ENCODE measurements around the gene TMEM217. TPM values are rescaled to one million over a fixed set of nuclear protein-coding genes. Genes with fewer than 3 reads are reported as not detected.

The TMEM217 gene
- total RNA-seq, 1 donor from 2014 or later: 1.8 TPM

GRCh38 chr6:37207903-37208456, 50.0 kb downstream of the TMEM217 start:
- no peaks in the 10 kb centered on the region for H3K36me3 ChIP-seq
- peak; percentile 81 for TF ChIP-seq CTCF (IDR thresholded peaks at IDR 0.05)
- H3K4me1 ChIP-seq: peaks cover 18% of the 10 kb centered on the region
- DNase-seq (peak; percentile 89), ATAC-seq (peak; percentile 92)
- no peak overlapping the region for H3K27ac ChIP-seq
- intact Hi-C loops (cut with DNase I): loop anchor here (10.0 kb wide), 1 partner anchor 183 kb away; no protein-coding TSS in a partner anchor
- H3K27me3 ChIP-seq: no peaks in the 10 kb centered on the region
- H3K4me3 ChIP-seq: no peak overlapping the region
- H3K9me3 ChIP-seq: no peaks in the 10 kb centered on the region

GRCh38 chr6:37206622-37207021, 51.3 kb downstream of the TMEM217 start:
- Histone ChIP-seq H3K27me3 (no peaks in the 10 kb centered on the region), H3K4me1 (peaks cover 18% of the 10 kb centered on the region), H3K9me3 (no peaks in the 10 kb centered on the region), H3K4me3 (no peak overlapping the region), H3K36me3 (no peaks in the 10 kb centered on the region), H3K27ac (no peak overlapping the region)
- ATAC-seq: no peak
- no peak for TF ChIP-seq CTCF (IDR thresholded peaks at IDR 0.05)
- no peak for DNase-seq
- intact Hi-C loops (cut with DNase I): loop anchor here (10.0 kb wide), 1 partner anchor 182 kb away; no protein-coding TSS in a partner anchor

- Histone ChIP-seq H3K4me3 (no peak overlapping the region), H3K27me3 (no peaks in the 10 kb centered on the region), H3K4me1 (peaks cover 18% of the 10 kb centered on the region), H3K36me3 (no peaks in the 10 kb centered on the region), H3K9me3 (no peaks in the 10 kb centered on the region), H3K27ac (no peak overlapping the region)
- no peak for ATAC-seq
- TF ChIP-seq CTCF (IDR thresholded peaks at IDR 0.05): no peak
- intact Hi-C loops (cut with DNase I): loop anchor here (10.0 kb wide), 1 partner anchor 181 kb away; no protein-coding TSS in a partner anchor
- no peak for DNase-seq
Observed at GRCh38 chr6:37205997-37206340, 52.0 kb downstream of the TMEM217 start.

- Histone ChIP-seq H3K4me1 (peaks cover 17% of the 10 kb centered on the region), H3K36me3 (no peaks in the 10 kb centered on the region), H3K9me3 (no peaks in the 10 kb centered on the region), H3K27me3 (no peaks in the 10 kb centered on the region), H3K27ac (no peak overlapping the region), H3K4me3 (no peak overlapping the region)
- ATAC-seq: no peak
- intact Hi-C loops (cut with DNase I): loop anchor here (10.0 kb wide), 1 partner anchor 181 kb away; no protein-coding TSS in a partner anchor
- DNase-seq: no peak
- no peak for TF ChIP-seq CTCF (IDR thresholded peaks at IDR 0.05)
Observed at GRCh38 chr6:37205175-37205996, 52.6 kb downstream of the TMEM217 start.

GRCh38 chr6:37204014-37204751, 53.8 kb downstream of the TMEM217 start:
- intact Hi-C loops (cut with DNase I): loop anchor here (10.0 kb wide), 1 partner anchor 179 kb away; no protein-coding TSS in a partner anchor
- no peak overlapping the region for H3K4me3 ChIP-seq
- no peaks in the 10 kb centered on the region for H3K36me3 ChIP-seq
- peaks cover 14% of the 10 kb centered on the region for H3K4me1 ChIP-seq
- no peaks in the 10 kb centered on the region for H3K27me3 ChIP-seq
- no peak for DNase-seq
- H3K9me3 ChIP-seq: no peaks in the 10 kb centered on the region
- TF ChIP-seq CTCF (IDR thresholded peaks at IDR 0.05): no peak
- no peak overlapping the region for H3K27ac ChIP-seq
- ATAC-seq: peak; percentile 72
